ENCODE data around the gene PCLO.

The PCLO gene

GRCh38 chr7:83014546-83014945 is 148.1 kb downstream of the PCLO start:
- Histone ChIP-seq H3K4me3 (ENCODE audit: low read depth, low read length) (no peak overlapping the region), H2AFZ (no peak overlapping the region), H3K79me2 (no peaks in the 10 kb centered on the region), H3K4me2 (ENCODE audit: low read length) (no peak overlapping the region), H3K9ac (no peak overlapping the region), H3K36me3 (ENCODE audit: control insufficient read depth, insufficient read depth, low read length) (no peaks in the 10 kb centered on the region), H3K27ac (no peak overlapping the region), H3K27me3 (ENCODE audit: control insufficient read depth, insufficient read depth, low read length) (no peaks in the 10 kb centered on the region), H3K4me1 (no peaks in the 10 kb centered on the region), H3K9me3 (ENCODE audit: control insufficient read depth, low read length) (no peaks in the 10 kb centered on the region)
- TF ChIP-seq CTCF (IDR thresholded peaks at IDR 0.05): no peak

- Histone ChIP-seq H3K4me2 (ENCODE audit: low read length) (no peak overlapping the region), H2AFZ (no peak overlapping the region), H3K36me3 (ENCODE audit: control insufficient read depth, insufficient read depth, low read length) (no peaks in the 10 kb centered on the region), H3K4me1 (no peaks in the 10 kb centered on the region), H3K4me3 (ENCODE audit: low read depth, low read length) (no peak overlapping the region), H3K27me3 (ENCODE audit: control insufficient read depth, insufficient read depth, low read length) (no peaks in the 10 kb centered on the region), H3K79me2 (no peaks in the 10 kb centered on the region), H3K27ac (no peak overlapping the region), H3K9ac (no peak overlapping the region), H3K9me3 (ENCODE audit: control insufficient read depth, low read length) (no peaks in the 10 kb centered on the region)
- TF ChIP-seq CTCF (IDR thresholded peaks at IDR 0.05): no peak
These were observed 150.7 kb downstream of the PCLO start for GRCh38 chr7:83011954-83012353.

- Histone ChIP-seq H2AFZ (no peak overlapping the region), H3K9ac (no peak overlapping the region), H3K27ac (no peak overlapping the region), H3K79me2 (no peaks in the 10 kb centered on the region), H3K27me3 (ENCODE audit: control insufficient read depth, insufficient read depth, low read length) (no peaks in the 10 kb centered on the region), H3K9me3 (ENCODE audit: control insufficient read depth, low read length) (no peaks in the 10 kb centered on the region), H3K36me3 (ENCODE audit: control insufficient read depth, insufficient read depth, low read length) (no peaks in the 10 kb centered on the region), H3K4me2 (ENCODE audit: low read length) (no peak overlapping the region), H3K4me1 (no peaks in the 10 kb centered on the region), H3K4me3 (ENCODE audit: low read depth, low read length) (no peak overlapping the region)
- no peak for TF ChIP-seq CTCF (IDR thresholded peaks at IDR 0.05)
These were observed 157.3 kb downstream of the PCLO start for GRCh38 chr7:83005410-83005809.

- H3K9ac ChIP-seq: no peak overlapping the region
- TF ChIP-seq CTCF (IDR thresholded peaks at IDR 0.05): no peak
- no peak overlapping the region for H3K27ac ChIP-seq
- H2AFZ ChIP-seq: no peak overlapping the region
- no peaks in the 10 kb centered on the region for H3K79me2 ChIP-seq
- no peaks in the 10 kb centered on the region for H3K36me3 ChIP-seq (ENCODE audit: control insufficient read depth, insufficient read depth, low read length)
- H3K4me2 ChIP-seq (ENCODE audit: low read length): no peak overlapping the region
- H3K9me3 ChIP-seq (ENCODE audit: control insufficient read depth, low read length): no peaks in the 10 kb centered on the region
- H3K4me1 ChIP-seq: no peaks in the 10 kb centered on the region
- H3K27me3 ChIP-seq (ENCODE audit: control insufficient read depth, insufficient read depth, low read length): no peaks in the 10 kb centered on the region
- no peak overlapping the region for H3K4me3 ChIP-seq (ENCODE audit: low read depth, low read length)
These were observed 161.2 kb downstream of the PCLO start for GRCh38 chr7:83001362-83002040.

- H3K4me3 ChIP-seq (ENCODE audit: low read depth, low read length): no peak overlapping the region
- H3K79me2 ChIP-seq: no peaks in the 10 kb centered on the region
- H3K36me3 ChIP-seq (ENCODE audit: control insufficient read depth, insufficient read depth, low read length): no peaks in the 10 kb centered on the region
- no peak overlapping the region for H3K4me2 ChIP-seq (ENCODE audit: low read length)
- H3K4me1 ChIP-seq: no peaks in the 10 kb centered on the region
- H3K27ac ChIP-seq: no peak overlapping the region
- no peak for TF ChIP-seq CTCF (IDR thresholded peaks at IDR 0.05)
- no peak overlapping the region for H2AFZ ChIP-seq
- H3K9ac ChIP-seq: no peak overlapping the region
- no peaks in the 10 kb centered on the region for H3K27me3 ChIP-seq (ENCODE audit: control insufficient read depth, insufficient read depth, low read length)
- no peaks in the 10 kb centered on the region for H3K9me3 ChIP-seq (ENCODE audit: control insufficient read depth, low read length)
These were observed 164.2 kb downstream of the PCLO start for GRCh38 chr7:82998436-82998835.
